NCI-H524 (cell line): ENCODE results near the gene SLC49A3.

Source experiments
- DNase-seq, 2 experiments: peaks; one replicate each; lab custom pipeline; 2025; lab: John Stamatoyannopoulos, UW

The SLC49A3 gene

DNA sequence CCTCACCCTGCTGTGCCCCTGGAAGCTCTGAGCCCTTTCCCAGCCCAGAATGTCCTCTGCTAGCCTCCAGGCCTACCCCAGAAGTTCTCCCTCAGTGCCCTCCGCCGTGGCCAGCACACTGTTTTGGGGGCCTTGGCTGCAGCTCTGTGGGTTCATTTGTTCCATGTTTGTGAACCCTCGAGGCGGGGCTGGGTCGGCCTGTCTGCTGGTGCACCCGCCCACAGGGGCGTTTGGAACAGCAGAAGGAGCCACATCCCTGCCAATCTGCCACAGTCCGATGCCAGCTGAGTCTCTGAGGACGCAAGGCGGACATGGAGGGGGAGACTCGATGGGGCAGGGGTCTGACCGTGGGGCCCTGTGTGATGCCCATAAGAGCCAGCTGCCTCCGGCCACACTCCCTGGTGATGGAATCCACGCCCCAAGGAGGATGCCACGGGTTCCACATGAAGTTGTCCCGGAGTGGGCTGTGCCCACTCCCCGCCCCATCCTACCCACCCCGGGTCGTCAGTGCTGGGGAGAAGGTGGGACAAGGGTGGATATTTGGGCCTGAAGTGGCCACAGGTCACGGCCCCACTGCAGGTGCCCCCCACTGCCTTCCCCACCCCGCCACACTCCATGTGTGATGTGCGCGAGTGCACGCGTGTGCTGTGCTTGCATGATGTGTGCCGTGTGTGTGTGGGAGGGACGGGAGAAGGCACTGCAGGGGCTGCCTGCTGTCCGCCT is 22.0 kb downstream of the SLC49A3 start:
- DNase-seq, result no peak

GRCh38 chr4:666436-666810 is 22.5 kb downstream of the SLC49A3 start:
- no peak for DNase-seq

- DNase-seq, result no peak
Measured at GRCh38 chr4:665751-666435, 23.1 kb downstream of the SLC49A3 start.

- DNase-seq, result no peak
Measured at GRCh38 chr4:665381-665750, 23.6 kb downstream of the SLC49A3 start.

GRCh38 chr4:664713-665231 is 24.2 kb downstream of the SLC49A3 start:
- DNase-seq, result no peak

DNA sequence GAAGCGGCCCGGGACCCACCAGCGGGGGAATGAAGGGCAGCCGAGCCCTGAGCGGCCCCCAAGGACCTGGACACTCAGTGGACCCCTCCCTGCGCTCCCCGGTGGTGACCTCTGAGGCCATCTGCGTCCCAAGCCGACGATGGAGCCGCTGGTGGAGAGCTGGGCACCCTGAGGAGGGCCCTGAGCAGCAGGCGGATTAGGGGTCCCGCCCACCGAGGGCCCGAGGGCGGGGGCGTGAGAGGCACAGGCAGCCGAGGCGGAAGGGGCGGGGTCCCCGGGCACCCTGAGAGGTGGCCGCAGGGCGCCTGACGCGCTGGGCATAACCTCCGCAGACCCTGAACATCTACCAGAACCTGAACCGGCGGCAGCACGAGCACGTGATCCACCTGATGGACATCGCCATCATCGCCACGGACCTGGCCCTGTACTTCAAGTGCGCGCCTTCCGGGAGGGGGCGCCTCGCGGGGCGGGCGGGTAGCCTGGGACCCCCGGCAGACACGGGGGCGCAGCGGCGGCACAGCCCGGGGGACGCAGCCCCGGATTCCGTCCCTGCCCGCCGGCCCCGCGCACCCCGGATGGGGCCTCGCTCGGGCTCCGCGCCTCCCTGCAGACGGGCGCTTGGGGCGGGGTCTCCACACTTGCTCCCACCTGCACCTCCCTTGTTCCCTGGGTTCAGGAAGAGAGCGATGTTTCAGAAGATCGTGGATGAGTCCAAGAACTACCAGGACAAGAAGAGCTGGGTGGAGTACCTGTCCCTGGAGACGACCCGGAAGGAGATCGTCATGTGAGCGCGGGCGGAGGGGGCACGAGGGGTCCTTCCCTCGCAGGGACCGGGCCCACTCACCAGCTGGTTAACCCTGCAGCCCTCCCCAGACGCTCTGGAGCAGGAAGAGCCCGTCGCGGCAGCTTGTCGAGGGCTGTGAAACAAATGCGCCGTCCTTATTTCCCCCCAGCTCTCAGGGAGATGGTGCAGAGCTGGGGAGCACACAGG is 25.2 kb downstream of the SLC49A3 start:
- peak; percentile 53 to 78 for DNase-seq

DNA sequence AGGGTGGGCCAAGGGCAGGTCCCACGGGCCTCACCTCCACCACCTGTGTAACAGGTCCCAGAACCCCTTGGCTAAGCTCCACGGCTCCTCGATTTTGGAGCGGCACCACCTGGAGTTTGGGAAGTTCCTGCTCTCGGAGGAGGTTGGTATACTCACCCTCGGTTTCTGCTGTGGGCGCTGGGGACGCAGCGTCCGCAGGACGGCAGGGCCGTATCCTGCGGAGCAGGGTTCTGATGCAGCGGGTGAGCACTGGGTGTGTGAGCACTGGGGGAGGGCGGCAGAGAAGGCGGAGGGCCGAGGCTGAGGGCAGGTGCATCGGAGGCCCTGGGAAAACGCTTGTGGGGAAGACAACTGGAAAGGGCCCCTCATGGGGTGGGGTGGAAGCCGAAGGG is 25.9 kb downstream of the SLC49A3 start:
- DNase-seq, result no peak

- no peak for DNase-seq
Measured at GRCh38 chr4:661881-662761, 26.8 kb downstream of the SLC49A3 start.

DNA sequence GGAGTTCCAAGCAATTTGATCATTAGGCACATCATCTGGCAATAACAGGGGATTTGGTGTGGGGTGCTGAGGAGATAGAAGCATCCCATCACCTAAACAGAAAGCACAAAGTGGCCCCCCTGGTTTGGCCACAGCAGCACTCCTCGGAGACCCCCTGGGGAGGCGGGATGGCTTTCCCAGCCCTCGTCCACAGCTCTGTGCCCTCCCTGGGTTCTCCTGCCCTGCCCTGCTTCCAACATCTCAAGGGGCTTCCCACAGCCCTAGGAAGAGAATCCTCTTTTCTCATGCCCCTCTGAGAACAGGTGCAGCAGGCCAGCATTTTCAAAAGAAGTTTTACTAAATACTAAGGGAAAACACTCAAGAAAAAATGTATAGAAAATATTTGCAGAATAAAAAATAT is 27.7 kb downstream of the SLC49A3 start:
- DNase-seq, result no peak

GRCh38 chr4:660401-660800 is 28.6 kb downstream of the SLC49A3 start:
- no peak for DNase-seq

DNA sequence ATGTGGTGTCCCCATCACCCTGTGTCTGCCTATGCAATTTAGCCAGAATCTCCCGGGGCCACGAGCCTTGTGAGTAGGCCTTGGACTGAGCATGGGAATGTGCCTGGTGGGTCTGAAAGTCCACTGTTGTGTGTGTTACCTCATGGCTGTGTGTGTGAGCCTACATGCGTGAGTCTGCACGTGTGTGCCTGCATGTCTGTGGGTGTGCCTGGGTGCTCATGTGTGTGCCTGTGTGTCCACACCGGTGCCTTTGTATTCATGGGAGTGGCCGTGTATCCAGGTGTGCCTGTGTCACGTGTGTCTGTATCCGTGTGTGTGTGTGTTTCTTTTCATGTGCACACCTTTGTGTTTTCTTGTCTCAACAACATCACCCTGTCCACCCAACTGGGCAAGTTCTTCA is 29.1 kb downstream of the SLC49A3 start:
- no peak for DNase-seq

DNA sequence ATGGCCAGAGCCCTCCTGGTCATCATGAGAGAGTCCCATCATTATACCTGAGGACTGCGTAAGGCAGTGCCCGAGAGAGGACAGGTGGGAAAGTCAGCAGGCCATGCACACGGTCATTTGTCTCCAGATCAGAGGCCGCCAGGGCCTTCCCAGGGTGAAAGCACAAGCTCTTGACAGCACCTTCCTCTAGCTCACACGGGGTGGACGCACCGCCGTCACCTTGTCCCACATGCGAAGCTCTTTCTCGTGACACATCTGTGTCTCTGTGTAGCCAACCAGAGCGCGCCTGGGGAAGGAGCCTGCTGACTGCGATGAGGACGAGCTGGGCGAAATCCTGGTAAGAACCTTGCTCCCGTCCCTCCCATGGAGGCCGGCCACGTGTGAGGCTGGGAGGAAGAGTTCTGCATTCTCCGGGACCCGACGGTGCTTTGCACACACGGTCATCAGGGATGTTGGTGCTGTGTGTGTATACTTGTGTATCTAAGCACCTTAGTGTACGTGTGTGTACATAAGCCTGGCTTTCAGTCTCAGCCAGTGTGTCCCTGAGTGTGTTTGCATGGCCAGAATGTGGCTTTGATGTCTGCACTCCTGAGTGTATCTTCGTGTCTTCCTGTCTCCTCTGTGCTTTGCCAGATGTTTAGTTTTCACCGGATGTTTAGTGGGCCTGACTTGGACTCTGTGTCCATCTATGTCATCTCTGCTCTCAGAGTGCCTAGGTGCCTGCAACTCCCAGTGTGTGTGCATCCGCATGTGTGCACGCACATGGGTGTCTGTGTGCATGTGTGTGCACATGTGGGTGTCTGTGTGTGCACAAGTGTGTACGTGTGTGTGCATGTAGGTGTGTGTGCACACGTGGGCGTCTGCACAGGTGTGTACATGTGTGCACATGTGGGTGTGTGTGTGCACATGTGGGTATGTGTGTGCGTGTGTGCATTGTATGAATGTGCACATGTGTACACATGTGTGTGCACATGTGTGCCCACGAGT is 30.0 kb downstream of the SLC49A3 start:
- no peak for DNase-seq

DNA sequence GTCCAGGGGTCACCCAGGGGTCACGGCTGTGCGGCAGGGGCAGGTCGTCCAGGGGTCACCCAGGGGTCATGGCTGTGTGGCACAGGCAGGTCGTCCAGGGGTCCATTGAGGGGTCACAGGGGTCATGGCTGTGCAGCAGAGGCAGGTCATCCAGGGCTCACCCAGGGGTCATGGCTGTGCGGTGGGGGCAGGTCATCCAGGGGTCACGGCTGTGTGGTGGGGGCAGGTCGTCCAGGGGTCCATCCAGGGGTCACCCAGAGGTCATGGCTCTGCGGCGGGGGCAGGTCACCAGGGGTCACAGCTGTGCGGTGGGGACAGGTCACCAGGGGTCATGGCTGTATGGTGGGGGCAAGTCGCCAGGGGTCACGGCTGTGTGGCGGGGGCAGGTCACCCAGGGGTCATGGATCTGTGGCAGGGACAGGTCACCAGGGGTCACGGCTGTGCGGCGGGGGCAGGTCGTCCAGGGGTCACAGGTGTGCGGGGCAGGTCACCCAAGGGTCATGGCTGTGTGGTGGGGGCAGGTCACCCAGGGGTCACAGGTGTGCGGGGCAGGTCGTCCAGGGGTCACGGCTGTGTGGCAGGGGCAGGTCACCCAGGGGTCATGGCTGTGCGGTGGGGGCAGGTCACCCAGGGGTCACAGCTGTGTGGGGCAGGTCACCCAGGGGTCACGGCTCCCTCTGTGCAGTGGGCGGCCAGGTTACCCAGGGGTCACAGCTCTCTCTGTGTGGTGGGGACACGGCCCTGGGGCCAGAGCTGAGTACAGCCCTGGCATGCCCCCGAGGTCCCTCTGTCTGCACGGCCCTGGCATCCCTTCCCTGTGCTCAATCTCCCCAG is 30.9 kb downstream of the SLC49A3 start:
- no peak for DNase-seq

- no peak for DNase-seq
Measured at GRCh38 chr4:657338-657833, 31.6 kb downstream of the SLC49A3 start.

DNA sequence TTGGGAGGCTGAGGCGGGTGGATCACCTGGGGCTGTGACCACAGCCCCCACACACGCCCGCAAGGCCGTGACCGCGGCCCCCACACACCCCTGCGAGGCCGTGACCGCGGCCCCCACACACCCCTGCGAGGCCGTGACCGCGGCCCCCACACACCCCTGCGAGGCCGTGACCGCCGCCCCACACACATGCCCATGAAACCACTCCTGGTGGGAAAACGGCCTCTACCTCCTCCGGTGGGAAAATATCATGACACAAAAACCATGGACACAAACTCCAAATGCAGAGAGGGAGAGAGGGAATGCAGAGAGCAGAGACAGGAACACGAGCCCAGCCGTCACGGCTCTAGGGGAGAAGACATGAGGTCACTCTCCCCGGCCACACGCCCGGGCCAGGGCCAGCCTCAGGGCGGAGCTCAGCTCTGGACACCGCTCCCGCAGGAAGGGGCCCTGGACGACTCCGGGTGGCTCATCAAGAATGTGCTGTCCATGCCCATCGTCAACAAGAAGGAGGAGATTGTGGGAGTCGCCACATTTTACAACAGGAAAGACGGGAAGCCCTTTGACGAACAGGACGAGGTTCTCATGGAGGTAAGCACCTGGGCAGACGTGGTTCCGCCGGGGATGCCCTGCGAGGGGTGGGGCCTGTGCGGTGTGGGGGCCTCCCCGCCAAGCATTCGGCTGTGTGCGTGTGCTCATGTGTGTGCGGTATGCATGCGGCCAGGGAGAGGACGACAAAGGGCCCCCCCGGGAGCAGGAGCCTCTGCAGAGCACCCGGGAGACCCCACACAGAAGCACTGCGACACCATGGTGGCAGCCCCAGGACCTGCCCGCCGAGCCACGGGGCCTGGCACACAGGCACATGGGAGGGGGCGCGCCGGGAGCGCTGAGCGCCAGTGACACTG is 32.3 kb downstream of the SLC49A3 start:
- DNase-seq, result no peak

DNA sequence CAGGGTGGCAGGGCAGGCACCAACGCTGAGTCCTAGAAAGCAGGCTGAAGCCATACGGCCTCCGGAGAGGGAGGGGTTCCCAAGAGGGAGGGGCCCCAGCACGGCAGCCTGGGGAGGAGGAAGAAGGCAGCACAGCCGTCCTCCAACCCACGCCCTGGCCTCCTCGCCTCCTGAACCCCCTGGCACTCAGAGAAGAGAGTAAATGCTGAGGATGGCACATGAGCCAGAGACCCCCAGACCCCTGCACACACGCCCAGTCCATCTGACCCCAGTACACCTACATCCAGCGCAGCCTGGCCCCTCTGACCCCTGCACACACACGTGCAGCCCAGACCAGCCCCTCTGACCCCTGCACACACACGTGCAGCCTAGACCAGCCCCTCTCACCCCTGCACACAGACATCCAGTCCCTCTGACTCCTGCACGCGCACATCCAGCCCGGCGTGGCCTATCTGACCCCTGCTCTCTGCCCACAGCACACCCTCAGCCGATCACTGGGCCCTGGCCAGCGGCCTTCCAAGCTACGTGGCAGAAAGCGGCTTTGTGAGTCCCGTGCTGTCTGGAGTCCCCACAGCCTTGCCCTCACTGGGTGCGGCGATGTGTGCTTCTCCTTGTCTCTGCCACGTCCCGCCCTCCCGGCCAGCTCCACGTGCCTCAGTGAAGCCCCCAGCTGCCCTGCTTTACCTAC is 33.3 kb downstream of the SLC49A3 start:
- DNase-seq, result no peak

DNA sequence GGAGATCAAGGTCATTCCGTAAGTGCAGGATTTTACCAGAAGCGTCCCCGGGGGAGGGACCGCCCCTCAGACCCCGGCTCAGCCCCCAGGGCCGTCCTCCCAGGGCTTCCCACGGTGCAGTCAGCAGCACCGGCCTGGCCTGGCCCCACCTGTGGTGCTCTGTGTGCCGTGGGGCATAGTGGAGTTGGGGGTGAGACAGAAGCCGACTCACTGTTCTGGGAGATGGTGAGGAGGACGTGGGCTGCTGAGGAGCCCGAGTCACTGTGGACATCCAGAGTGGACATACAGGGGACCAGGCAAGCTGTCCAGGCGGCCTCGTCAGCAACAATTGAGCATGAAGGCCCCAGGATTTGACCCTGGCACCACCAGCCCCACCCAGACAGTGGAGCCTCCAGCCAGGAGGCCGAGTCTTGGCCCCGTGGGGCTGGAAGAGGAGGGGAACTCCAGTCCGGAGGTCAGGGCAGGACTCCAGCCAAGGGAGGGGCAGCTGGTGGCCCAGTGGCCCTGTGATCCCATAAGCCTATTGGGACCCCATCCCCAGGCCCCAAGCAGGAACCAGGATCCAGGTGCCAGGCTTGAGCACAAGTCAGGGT is 34.0 kb downstream of the SLC49A3 start:
- no peak for DNase-seq
